Ovary (tissue), 3 donors: ENCODE results near the gene GLG1.

Source experiments
- POLR2A ChIP-seq: fragments of 450-650 bp; IDR thresholded peaks from one replicate; pipeline ENCODE4 v1.6.1; 2017; ENCODE audit warnings: antibody characterized with exemption, mild to moderate bottlenecking, moderate library complexity
- TF ChIP-seq, protein P1 (sequence below), 3 donors: fragments of 450-650 bp in 2 of 3; fragments of 200-600 bp in 1 of 3; IDR thresholded peaks; one replicate each; pipeline versions ENCODE4 v1.5.1 to v1.8.0; 2016 to 2022; ENCODE audit warnings: antibody characterized with exemption in 3 of 3, mild to moderate bottlenecking in 1 of 3
- donor health status: DM: no; HTN: no; CAD: no.

GRCh38 chr16:74622005-74622404, 15.1 kb upstream of the GLG1 start:
- TF ChIP-seq, protein P1, sequence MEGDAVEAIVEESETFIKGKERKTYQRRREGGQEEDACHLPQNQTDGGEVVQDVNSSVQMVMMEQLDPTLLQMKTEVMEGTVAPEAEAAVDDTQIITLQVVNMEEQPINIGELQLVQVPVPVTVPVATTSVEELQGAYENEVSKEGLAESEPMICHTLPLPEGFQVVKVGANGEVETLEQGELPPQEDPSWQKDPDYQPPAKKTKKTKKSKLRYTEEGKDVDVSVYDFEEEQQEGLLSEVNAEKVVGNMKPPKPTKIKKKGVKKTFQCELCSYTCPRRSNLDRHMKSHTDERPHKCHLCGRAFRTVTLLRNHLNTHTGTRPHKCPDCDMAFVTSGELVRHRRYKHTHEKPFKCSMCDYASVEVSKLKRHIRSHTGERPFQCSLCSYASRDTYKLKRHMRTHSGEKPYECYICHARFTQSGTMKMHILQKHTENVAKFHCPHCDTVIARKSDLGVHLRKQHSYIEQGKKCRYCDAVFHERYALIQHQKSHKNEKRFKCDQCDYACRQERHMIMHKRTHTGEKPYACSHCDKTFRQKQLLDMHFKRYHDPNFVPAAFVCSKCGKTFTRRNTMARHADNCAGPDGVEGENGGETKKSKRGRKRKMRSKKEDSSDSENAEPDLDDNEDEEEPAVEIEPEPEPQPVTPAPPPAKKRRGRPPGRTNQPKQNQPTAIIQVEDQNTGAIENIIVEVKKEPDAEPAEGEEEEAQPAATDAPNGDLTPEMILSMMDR (IDR thresholded peaks at IDR 0.05) = no peak
- TF ChIP-seq POLR2A = no peak
